ENCODE data around the gene ZNF431.

- TF ChIP-seq POLR2A (IDR thresholded peaks at IDR 0.05; ENCODE audit: low read depth, low read length) (no peak), CTCF (IDR thresholded peaks at IDR 0.05; ENCODE audit: extremely low read depth in 1 of 2, insufficient read depth in 1 of 2, low read depth in 1 of 2, low read length in 2 of 2) (no peak), FOS (IDR thresholded peaks at IDR 0.05; ENCODE audit: borderline replicate concordance, insufficient read depth, low read length) (no peak), POLR2AphosphoS5 (IDR thresholded peaks at IDR 0.05; ENCODE audit: insufficient read depth, low read depth, low read length) (no peak)
Measured at GRCh38 chr19:21135433-21135832, 6.4 kb upstream of the ZNF431 start.

Data from endothelial cell of umbilical vein (primary cell).